Stimulated activated CD4-positive, alpha-beta T cell treated with anti-CD3 and anti-CD28 coated beads, TNF-alpha, amount 100 ng/mL, for 1 hour (primary cell): Measurements from ENCODE around the gene RND3.

Source experiments
- DNase-seq, 3 donors: peaks; one replicate each; pipeline ENCODE4 v3.0.0-alpha.2; 2020; ENCODE audit warnings: low read depth in 3 of 3, low spot score in 1 of 3

The RND3 gene

GRCh38 chr2:150445398-150445797, 42.1 kb downstream of the RND3 start:
- DNase-seq: no peak

- no peak for DNase-seq
Measured at GRCh38 chr2:150442484-150442883, 45.0 kb downstream of the RND3 start.

- no peak for DNase-seq
Measured at GRCh38 chr2:150441784-150442183, 45.7 kb downstream of the RND3 start.

GRCh38 chr2:150441226-150441625, 46.2 kb downstream of the RND3 start:
- no peak for DNase-seq

- DNase-seq: no peak
Measured at GRCh38 chr2:150438654-150439053, 48.8 kb downstream of the RND3 start.

- no peak for DNase-seq
Measured at GRCh38 chr2:150438041-150438440, 49.4 kb downstream of the RND3 start.

- no peak for DNase-seq
Measured at GRCh38 chr2:150432312-150432625, 55.2 kb downstream of the RND3 start.

- no peak for DNase-seq
Measured at GRCh38 chr2:150431561-150432311, 55.7 kb downstream of the RND3 start.

GRCh38 chr2:150429384-150429961, 58.0 kb downstream of the RND3 start:
- DNase-seq: no peak

GRCh38 chr2:150428641-150429040, 58.8 kb downstream of the RND3 start:
- DNase-seq: no peak

- DNase-seq: no peak
Measured at GRCh38 chr2:150427298-150427697, 60.2 kb downstream of the RND3 start.

- DNase-seq: no peak
Measured at GRCh38 chr2:150426724-150427123, 60.7 kb downstream of the RND3 start.

GRCh38 chr2:150426315-150426714, 61.2 kb downstream of the RND3 start:
- DNase-seq: no peak

GRCh38 chr2:150425121-150425955, 62.1 kb downstream of the RND3 start:
- no peak for DNase-seq

- no peak for DNase-seq
Measured at GRCh38 chr2:150424406-150424805, 63.1 kb downstream of the RND3 start.

GRCh38 chr2:150421126-150421651, 66.3 kb downstream of the RND3 start:
- DNase-seq: no peak

- DNase-seq: no peak
Measured at GRCh38 chr2:150418916-150419315, 68.6 kb downstream of the RND3 start.
